SW 1271 (cell line): ENCODE measurements around the gene TMEM42.
A peak's percentile ranks its signal among the peaks of the same experiment; 100 is the strongest.
"Not testable (repeated sequence)": the region's sequence is repeated elsewhere in the genome, so short reads cannot be mapped to it uniquely, and the experiment has no call there.

Experiments used
- DNase-seq, 2 experiments: peaks; one replicate each; lab custom pipeline; 2025; lab: John Stamatoyannopoulos, UW

Gene TMEM42

GRCh38 chr3:44861412-44862225 is at the start of gene TMEM42:
TMEM42 (plus strand) TSS chr3:44861912; CDS start chr3:44861925, 13 bp downstream.
- DNase-seq = peak; percentile 67 to 78

DNA sequence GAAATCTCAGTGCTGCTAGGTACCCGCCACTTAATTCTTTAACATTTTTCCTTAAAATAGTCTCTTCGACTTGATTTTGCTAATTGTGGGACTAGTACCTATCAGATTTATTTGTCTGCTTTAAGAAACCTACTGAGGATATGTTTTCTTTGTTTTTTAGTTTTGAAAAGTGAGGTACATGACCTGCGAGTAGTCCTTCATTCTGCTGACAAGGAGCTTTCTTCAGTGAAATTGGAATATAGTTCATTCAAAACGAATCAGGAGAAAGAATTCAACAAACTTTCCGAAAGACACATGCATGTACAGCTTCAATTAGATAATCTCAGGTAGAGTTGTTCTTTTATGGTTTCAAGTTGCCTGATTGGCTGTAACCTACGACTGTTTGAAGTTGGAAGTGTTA is 47.0 kb upstream of the TMEM42 start:
- no peak for DNase-seq

GRCh38 chr3:44816334-44816733 is 45.4 kb upstream of the TMEM42 start:
- DNase-seq = not testable (repeated sequence)

DNA sequence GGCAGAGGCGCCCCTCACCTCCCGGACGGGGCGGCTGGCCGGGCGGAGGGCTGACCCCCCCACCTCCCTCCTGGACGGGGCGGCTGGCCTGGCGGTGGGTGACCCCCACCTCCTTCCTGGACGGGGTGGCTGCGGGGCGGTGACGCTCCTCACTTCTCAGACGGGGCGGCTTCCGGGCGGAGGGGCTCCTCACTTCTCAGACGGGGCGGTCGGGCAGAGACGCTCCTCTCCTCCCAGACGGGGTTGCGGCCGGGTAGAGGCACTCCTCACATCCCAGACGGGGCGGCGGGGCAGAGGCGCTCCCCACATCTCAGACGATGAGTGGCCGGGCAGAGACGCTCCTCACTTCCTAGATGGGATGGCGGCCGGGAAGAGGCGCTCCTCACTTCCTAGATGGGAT is 40.5 kb upstream of the TMEM42 start:
- DNase-seq = not testable (repeated sequence)

DNA sequence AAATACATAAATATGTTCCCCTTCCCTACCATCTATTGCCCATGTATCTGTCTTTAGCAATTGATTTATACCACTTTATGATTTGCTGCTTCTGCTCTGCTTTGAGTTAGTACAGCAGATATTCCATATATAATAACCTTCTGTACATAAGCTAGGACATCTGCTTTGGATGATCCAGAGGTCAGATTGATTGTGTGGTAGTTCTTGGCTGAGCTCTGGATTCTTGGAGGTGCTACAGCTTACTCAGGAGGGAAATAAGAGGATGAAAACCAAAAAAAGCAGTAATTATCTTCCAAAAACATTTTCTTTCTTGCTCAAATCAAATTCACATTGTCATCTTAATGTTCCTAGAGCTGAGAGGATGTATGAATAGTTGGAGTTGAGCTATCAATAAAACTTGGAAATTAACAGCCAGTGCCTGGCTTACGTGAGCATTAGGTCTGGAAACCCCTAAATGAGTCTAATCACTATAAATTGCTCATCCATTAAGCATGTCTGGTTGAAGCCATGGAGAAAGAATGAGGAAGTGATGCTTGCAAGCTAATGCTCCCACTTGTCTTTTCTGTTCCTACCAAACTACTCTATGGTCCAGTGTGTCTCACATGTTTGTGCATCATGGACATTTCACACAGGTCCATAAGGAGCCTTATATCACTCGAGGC is 36.3 kb upstream of the TMEM42 start:
- no peak for DNase-seq

- DNase-seq = no peak
Measured at GRCh38 chr3:44827196-44827595, 34.5 kb upstream of the TMEM42 start.

- DNase-seq = no peak
Measured at GRCh38 chr3:44831232-44831631, 30.5 kb upstream of the TMEM42 start.

DNA sequence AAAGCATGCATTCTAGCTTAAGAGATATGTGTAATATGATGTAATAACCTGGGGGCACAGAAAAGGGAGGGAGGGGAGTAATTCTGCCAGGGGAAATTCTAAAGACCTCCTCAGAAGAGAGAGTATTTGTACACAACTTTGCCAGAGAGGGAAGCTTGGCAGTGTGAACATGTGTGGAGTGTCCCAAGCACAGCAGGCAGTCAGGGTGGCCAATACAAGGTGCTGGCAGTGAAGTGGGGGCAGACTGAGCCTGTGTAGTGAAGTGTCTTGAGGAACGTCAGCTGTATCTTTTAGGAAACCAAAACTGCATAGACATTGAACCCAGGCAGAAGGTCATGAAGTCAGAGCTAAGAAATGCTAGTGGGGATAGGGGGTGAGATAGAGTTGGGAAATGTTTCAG is 29.7 kb upstream of the TMEM42 start:
- DNase-seq = no peak

DNA sequence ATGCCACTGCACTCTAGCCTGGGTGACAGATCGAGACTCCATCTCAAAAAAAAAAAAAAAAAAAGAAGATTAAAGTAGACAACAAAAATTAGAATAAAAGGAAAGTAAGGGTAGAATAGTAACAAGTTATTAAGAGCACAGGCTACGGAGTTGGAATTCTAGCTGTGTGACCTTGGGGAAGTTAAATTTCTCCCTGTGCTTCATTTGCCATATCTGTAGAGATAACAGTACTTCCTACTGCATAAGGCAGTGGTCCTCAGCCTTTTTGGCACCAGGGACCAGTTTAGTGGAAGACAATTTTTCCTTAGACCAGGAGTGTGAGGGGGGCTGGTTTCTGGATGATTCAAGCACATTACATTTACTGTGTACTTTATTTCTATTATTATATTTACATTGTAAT is 28.7 kb upstream of the TMEM42 start:
- no peak for DNase-seq

DNA sequence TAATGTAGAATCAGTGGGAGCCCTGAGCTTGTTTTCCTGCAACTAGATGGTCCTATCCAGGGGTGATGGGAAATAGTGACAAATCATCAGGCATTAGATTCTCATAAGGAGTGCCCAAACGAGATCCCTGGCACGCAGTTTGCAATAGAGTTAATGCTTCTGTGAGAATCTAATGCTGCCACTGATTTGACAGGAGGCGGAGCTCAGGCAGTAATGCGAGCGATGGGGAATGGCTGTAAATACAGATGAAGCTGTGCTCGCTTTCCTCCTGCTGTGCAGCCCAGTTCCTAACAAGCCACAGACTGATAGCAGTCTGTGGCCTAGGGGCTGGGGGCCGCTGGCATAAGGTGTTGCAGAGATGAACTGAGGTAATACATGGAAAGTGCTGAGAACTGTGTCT is 28.3 kb upstream of the TMEM42 start:
- DNase-seq = no peak

DNA sequence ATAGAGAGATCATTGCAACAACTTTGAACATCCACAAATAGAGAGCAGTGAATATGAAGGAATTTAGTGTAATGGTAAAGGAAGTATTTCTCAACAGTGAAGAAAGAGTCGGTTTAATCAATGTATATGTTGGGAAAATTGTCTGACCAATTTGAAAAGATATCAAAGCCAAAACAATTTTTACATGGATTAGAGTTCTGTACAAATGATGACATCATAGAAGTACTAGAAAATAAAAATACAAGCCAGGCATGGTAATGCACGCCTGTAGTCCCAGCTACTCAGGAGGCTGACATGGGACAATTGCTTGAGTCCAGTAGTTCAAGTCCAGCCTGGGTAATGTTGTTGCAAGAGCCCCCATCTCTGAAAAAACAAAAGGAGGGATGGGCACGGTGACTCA is 26.0 kb upstream of the TMEM42 start:
- DNase-seq = no peak

DNA sequence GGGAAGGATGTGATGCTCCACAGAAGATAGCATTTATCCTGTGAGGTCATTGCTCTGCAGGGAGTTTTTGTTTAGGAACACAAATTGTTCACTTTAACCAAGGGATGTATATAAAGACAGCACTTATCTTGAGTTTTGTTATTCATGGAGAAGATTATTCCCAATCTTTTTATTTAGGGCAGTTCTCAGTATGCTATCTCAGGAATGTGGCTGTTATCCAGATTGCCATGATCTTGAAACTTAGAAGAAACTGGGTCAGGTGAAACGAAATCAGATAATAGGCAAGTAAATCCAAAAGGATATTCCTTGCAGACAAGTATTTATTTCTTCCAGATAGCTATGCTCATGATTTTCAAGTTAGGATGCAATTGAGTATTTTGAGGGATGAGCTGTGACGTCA is 19.3 kb upstream of the TMEM42 start:
- no peak for DNase-seq

GRCh38 chr3:44845528-44846520 is 15.9 kb upstream of the TMEM42 start:
- no peak for DNase-seq

DNA sequence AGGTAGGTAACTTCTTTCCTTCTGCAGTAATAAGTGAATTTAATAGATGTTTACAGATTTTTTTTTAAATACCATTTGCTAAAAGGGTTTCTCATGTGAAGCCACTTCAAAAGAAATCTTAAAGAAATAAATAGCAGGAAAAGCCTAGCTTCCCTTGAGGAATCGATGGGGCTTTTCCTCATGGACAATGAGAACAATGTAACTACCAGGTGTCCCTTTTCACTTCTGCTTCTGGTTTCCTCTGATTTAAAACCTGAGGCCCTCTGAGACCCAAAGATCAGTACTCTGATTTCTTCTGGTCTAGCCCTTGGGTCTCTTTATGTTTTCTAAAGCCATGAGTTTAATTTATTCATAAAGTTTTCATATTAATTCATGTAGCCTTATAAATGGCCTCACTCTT is 13.1 kb upstream of the TMEM42 start:
- no peak for DNase-seq

- not testable (repeated sequence) for DNase-seq
Measured at GRCh38 chr3:44856663-44857062, 5.0 kb upstream of the TMEM42 start.

GRCh38 chr3:44860117-44860516 is 1.6 kb upstream of the TMEM42 start:
- DNase-seq = no peak

GRCh38 chr3:44862226-44862637 is 520 bp downstream of the TMEM42 start:
- no peak for DNase-seq

GRCh38 chr3:44865272-44866035 is 3.7 kb downstream of the TMEM42 start:
- DNase-seq = no peak

DNA sequence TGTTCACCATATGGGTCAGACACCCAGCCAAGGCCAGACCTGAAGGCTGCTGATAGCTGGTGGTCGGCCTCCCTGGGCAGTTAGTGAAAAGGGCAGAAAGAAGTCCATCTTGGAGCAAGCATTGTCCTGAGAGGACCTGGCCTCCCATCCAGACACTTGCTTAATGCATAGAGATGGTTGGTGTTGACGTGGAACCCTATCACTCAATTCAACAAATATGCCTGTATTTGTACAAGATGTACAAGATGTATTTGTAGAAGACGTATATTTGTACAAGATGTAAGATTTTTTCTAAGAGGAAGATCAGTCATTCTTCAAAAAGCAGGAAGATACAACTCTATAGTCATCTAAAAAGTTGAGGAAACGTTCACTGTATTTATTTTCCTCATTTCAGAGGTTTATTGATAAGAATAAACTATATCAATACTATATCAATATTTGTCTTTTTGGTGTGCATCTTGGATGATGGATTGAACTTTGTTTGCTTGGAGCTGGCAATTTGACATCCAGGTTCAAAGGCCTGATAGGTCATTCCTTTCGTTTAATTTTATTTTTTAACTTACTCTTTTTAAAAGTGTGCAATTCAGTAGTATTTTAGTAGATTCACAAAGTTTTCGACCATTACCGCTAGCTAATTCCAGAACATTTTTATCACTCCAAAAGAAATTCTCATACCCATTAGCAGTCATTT is 5.9 kb downstream of the TMEM42 start:
- no peak for DNase-seq

- no peak for DNase-seq
Measured at GRCh38 chr3:44870375-44871061, 8.8 kb downstream of the TMEM42 start.
